Chondrocyte (in vitro differentiated cells): Measurements from ENCODE around the gene RNF207. TPM values are rescaled to one million over a fixed set of nuclear protein-coding genes. Genes with fewer than 3 reads are reported as not detected.

Experiments
- DNase-seq: peaks from one replicate; pipeline ENCODE4 v3.0.0; 2021; ENCODE audit warnings: mixed read lengths, low spot score
- H3K27ac Mint-ChIP-seq: one replicate; pipeline ENCODE4 v1.8.0; 2021; ENCODE audit warnings: mild to moderate bottlenecking, moderate library complexity, mixed read lengths; ENCODE audit not compliant: unreplicated experiment
- H3K27me3 Mint-ChIP-seq: 2 replicates; pipeline ENCODE4 v1.8.0; 2021; ENCODE audit warnings: low read depth, mixed read lengths
- H3K36me3 Mint-ChIP-seq: 2 replicates; pipeline ENCODE4 v1.8.0; 2021; ENCODE audit warnings: low read depth, mixed read lengths
- H3K4me1 Mint-ChIP-seq: 2 replicates; pipeline ENCODE4 v1.8.0; 2021; ENCODE audit warnings: low read depth, mild to moderate bottlenecking, mixed read lengths
- H3K4me3 Mint-ChIP-seq: one replicate; pipeline ENCODE4 v1.8.0; 2021; ENCODE audit warnings: mild to moderate bottlenecking, moderate library complexity, mixed read lengths; ENCODE audit not compliant: unreplicated experiment
- H3K9me3 Mint-ChIP-seq: 2 replicates; pipeline ENCODE4 v1.8.0; 2021; ENCODE audit warnings: low read depth, mixed read lengths
- CTCF ChIP-seq: fragments of 200-600 bp; sonication (generic); IDR thresholded peaks from 2 replicates; pipeline ENCODE4 v1.5.0; 2021; ENCODE audit warnings: antibody characterized with exemption, mild to moderate bottlenecking, moderate library complexity
- total RNA-seq: library from RNA; stranded (reverse); gene quantifications from 3 replicates; pipeline ENCODE4 v1.2.1, GENCODE V29; 2021

Gene RNF207
- total RNA-seq, 1 donor from 2014 or later: 19.9 TPM

GRCh38 chr1:6246497-6247467 is 40.9 kb downstream of the RNF207 start:
- H3K36me3 Mint-ChIP-seq: no peaks in the 10 kb centered on the region
- H3K27ac Mint-ChIP-seq: peak overlapping the region; percentile 8
- H3K27me3 Mint-ChIP-seq: peaks cover 40% of the 10 kb centered on the region
- peak overlapping the region; percentile 54 for H3K4me3 Mint-ChIP-seq
- H3K4me1 Mint-ChIP-seq: peaks cover 8% of the 10 kb centered on the region
- peak; percentile 87 for DNase-seq
- no peaks in the 10 kb centered on the region for H3K9me3 Mint-ChIP-seq
- TF ChIP-seq CTCF: peak; percentile 97

- H3K27ac Mint-ChIP-seq: no peak overlapping the region
- no peak for TF ChIP-seq CTCF
- H3K27me3 Mint-ChIP-seq: peaks cover 43% of the 10 kb centered on the region
- no peaks in the 10 kb centered on the region for H3K9me3 Mint-ChIP-seq
- no peak overlapping the region for H3K4me3 Mint-ChIP-seq
- H3K36me3 Mint-ChIP-seq: no peaks in the 10 kb centered on the region
- peaks cover 8% of the 10 kb centered on the region for H3K4me1 Mint-ChIP-seq
- no peak for DNase-seq
Observed at GRCh38 chr1:6247651-6248050, 41.7 kb downstream of the RNF207 start.

GRCh38 chr1:6248161-6248776 is 42.4 kb downstream of the RNF207 start:
- Mint-ChIP-seq H3K4me1 (peaks cover 8% of the 10 kb centered on the region), H3K36me3 (no peaks in the 10 kb centered on the region), H3K27ac (no peak overlapping the region), H3K9me3 (no peaks in the 10 kb centered on the region), H3K4me3 (no peak overlapping the region), H3K27me3 (peaks cover 40% of the 10 kb centered on the region)
- peak; percentile 86 for DNase-seq
- no peak for TF ChIP-seq CTCF

GRCh38 chr1:6248932-6249738 is 43.2 kb downstream of the RNF207 start:
- H3K9me3 Mint-ChIP-seq: no peaks in the 10 kb centered on the region
- no peak overlapping the region for H3K4me3 Mint-ChIP-seq
- no peaks in the 10 kb centered on the region for H3K36me3 Mint-ChIP-seq
- peaks cover 35% of the 10 kb centered on the region for H3K27me3 Mint-ChIP-seq
- peak; percentile 83 for DNase-seq
- no peak overlapping the region for H3K27ac Mint-ChIP-seq
- H3K4me1 Mint-ChIP-seq: peaks cover 8% of the 10 kb centered on the region
- TF ChIP-seq CTCF: peak; percentile 24
